ENCODE measurements around the gene AAR2. TPM values are rescaled to one million over a fixed set of nuclear protein-coding genes. Genes with fewer than 3 reads are reported as not detected.

The AAR2 gene
- total RNA-seq, 2 experiments from 2014 or later: 15.5 to 17.3 TPM

- intact Hi-C loops (cut with micrococcal nuclease): no loop called here
- H3K4me1 Mint-ChIP-seq (ENCODE audit: low read depth): no peaks in the 10 kb centered on the region
- H3K36me3 Mint-ChIP-seq (ENCODE audit: low read depth): no peaks in the 10 kb centered on the region
- H3K27me3 Mint-ChIP-seq (ENCODE audit: low read depth): no peaks in the 10 kb centered on the region
- H3K4me3 Mint-ChIP-seq: no peak overlapping the region
- CTCF ChIA-PET: interaction anchor here (0.5 to 2.7 kb wide), 2 partner anchors 30 to 164 kb away, joined by 4 to 17 read pairs; no protein-coding TSS in a partner anchor
- DNase-seq: no peak
- H3K27ac Mint-ChIP-seq: no peak overlapping the region
- H3K9me3 Mint-ChIP-seq: no peaks in the 10 kb centered on the region
Measured at GRCh38 chr20:36275011-36275410, 38.7 kb downstream of the AAR2 start.

- no peaks in the 10 kb centered on the region for H3K4me1 Mint-ChIP-seq (ENCODE audit: low read depth)
- DNase-seq: no peak
- CTCF ChIA-PET: interaction anchor here (0.6 to 2.7 kb wide), 3 partner anchors 124 to 919 kb away, joined by 3 to 17 read pairs (median 3); no protein-coding TSS in a partner anchor
- H3K4me3 Mint-ChIP-seq: no peak overlapping the region
- no peaks in the 10 kb centered on the region for H3K27me3 Mint-ChIP-seq (ENCODE audit: low read depth)
- no peaks in the 10 kb centered on the region for H3K36me3 Mint-ChIP-seq (ENCODE audit: low read depth)
- no peak overlapping the region for H3K27ac Mint-ChIP-seq
- no peaks in the 10 kb centered on the region for H3K9me3 Mint-ChIP-seq
- intact Hi-C loops (cut with micrococcal nuclease): no loop called here
Measured at GRCh38 chr20:36275441-36276189, 39.3 kb downstream of the AAR2 start.

GRCh38 chr20:36277546-36277945 is 41.3 kb downstream of the AAR2 start:
- no peaks in the 10 kb centered on the region for H3K36me3 Mint-ChIP-seq (ENCODE audit: low read depth)
- CTCF ChIA-PET: interaction anchor here (1.4 kb wide), 1 partner anchor 162 kb away, joined by 4 read pairs; no protein-coding TSS in a partner anchor
- H3K27me3 Mint-ChIP-seq (ENCODE audit: low read depth): no peaks in the 10 kb centered on the region
- H3K4me3 Mint-ChIP-seq: no peak overlapping the region
- H3K4me1 Mint-ChIP-seq (ENCODE audit: low read depth): no peaks in the 10 kb centered on the region
- DNase-seq: no peak
- H3K27ac Mint-ChIP-seq: no peak overlapping the region
- no peaks in the 10 kb centered on the region for H3K9me3 Mint-ChIP-seq
- intact Hi-C loops (cut with micrococcal nuclease): no loop called here

GRCh38 chr20:36279362-36279761 is 43.1 kb downstream of the AAR2 start:
- H3K9me3 Mint-ChIP-seq: no peaks in the 10 kb centered on the region
- no peak overlapping the region for H3K27ac Mint-ChIP-seq
- no peaks in the 10 kb centered on the region for H3K27me3 Mint-ChIP-seq (ENCODE audit: low read depth)
- no peak overlapping the region for H3K4me3 Mint-ChIP-seq
- CTCF ChIA-PET: no interaction called here
- H3K36me3 Mint-ChIP-seq (ENCODE audit: low read depth): no peaks in the 10 kb centered on the region
- intact Hi-C loops (cut with micrococcal nuclease): no loop called here
- no peaks in the 10 kb centered on the region for H3K4me1 Mint-ChIP-seq (ENCODE audit: low read depth)
- no peak for DNase-seq

- Mint-ChIP-seq H3K27me3 (ENCODE audit: low read depth) (no peaks in the 10 kb centered on the region), H3K4me1 (ENCODE audit: low read depth) (no peaks in the 10 kb centered on the region), H3K36me3 (ENCODE audit: low read depth) (no peaks in the 10 kb centered on the region), H3K4me3 (no peak overlapping the region), H3K9me3 (no peaks in the 10 kb centered on the region), H3K27ac (no peak overlapping the region)
- DNase-seq: no peak
- CTCF ChIA-PET: no interaction called here
- intact Hi-C loops (cut with micrococcal nuclease): no loop called here
Measured at GRCh38 chr20:36279776-36280175, 43.5 kb downstream of the AAR2 start.

- H3K4me1 Mint-ChIP-seq (ENCODE audit: low read depth): no peaks in the 10 kb centered on the region
- no peaks in the 10 kb centered on the region for H3K9me3 Mint-ChIP-seq
- DNase-seq: no peak
- no peaks in the 10 kb centered on the region for H3K36me3 Mint-ChIP-seq (ENCODE audit: low read depth)
- H3K27ac Mint-ChIP-seq: no peak overlapping the region
- H3K27me3 Mint-ChIP-seq (ENCODE audit: low read depth): peaks cover 5% of the 10 kb centered on the region
- no peak overlapping the region for H3K4me3 Mint-ChIP-seq
- intact Hi-C loops (cut with micrococcal nuclease): no loop called here
- CTCF ChIA-PET: interaction anchor here (0.6 kb wide), 1 partner anchor 57 kb away, joined by 3 read pairs; no protein-coding TSS in a partner anchor
Measured at GRCh38 chr20:36281785-36282380, 45.6 kb downstream of the AAR2 start.

GRCh38 chr20:36284751-36285150 is 48.5 kb downstream of the AAR2 start:
- intact Hi-C loops (cut with micrococcal nuclease): no loop called here
- Mint-ChIP-seq H3K36me3 (ENCODE audit: low read depth) (no peaks in the 10 kb centered on the region), H3K4me3 (no peak overlapping the region), H3K27ac (no peak overlapping the region), H3K27me3 (ENCODE audit: low read depth) (peaks cover 13% of the 10 kb centered on the region), H3K4me1 (ENCODE audit: low read depth) (no peaks in the 10 kb centered on the region), H3K9me3 (peaks cover 1% of the 10 kb centered on the region)
- CTCF ChIA-PET: interaction anchor here (0.5 kb wide), 1 partner anchor 28 kb away, joined by 3 read pairs; no protein-coding TSS in a partner anchor
- no peak for DNase-seq

GRCh38 chr20:36285746-36286447 is 49.6 kb downstream of the AAR2 start:
- intact Hi-C loops (cut with micrococcal nuclease): no loop called here
- peaks cover 13% of the 10 kb centered on the region for H3K27me3 Mint-ChIP-seq (ENCODE audit: low read depth)
- H3K36me3 Mint-ChIP-seq (ENCODE audit: low read depth): no peaks in the 10 kb centered on the region
- CTCF ChIA-PET: no interaction called here
- H3K27ac Mint-ChIP-seq: no peak overlapping the region
- H3K4me1 Mint-ChIP-seq (ENCODE audit: low read depth): no peaks in the 10 kb centered on the region
- H3K9me3 Mint-ChIP-seq: peaks cover 1% of the 10 kb centered on the region
- H3K4me3 Mint-ChIP-seq: no peak overlapping the region
- no peak for DNase-seq

GRCh38 chr20:36297656-36298055 is 61.4 kb downstream of the AAR2 start:
- no peak overlapping the region for H3K27ac Mint-ChIP-seq
- no peaks in the 10 kb centered on the region for H3K4me1 Mint-ChIP-seq (ENCODE audit: low read depth)
- peaks cover 30% of the 10 kb centered on the region for H3K27me3 Mint-ChIP-seq (ENCODE audit: low read depth)
- no peak for DNase-seq
- no peaks in the 10 kb centered on the region for H3K36me3 Mint-ChIP-seq (ENCODE audit: low read depth)
- CTCF ChIA-PET: no interaction called here
- intact Hi-C loops (cut with micrococcal nuclease): no loop called here
- H3K4me3 Mint-ChIP-seq: no peak overlapping the region
- no peaks in the 10 kb centered on the region for H3K9me3 Mint-ChIP-seq

GRCh38 chr20:36298061-36298460 is 61.8 kb downstream of the AAR2 start:
- Mint-ChIP-seq H3K4me3 (no peak overlapping the region), H3K36me3 (ENCODE audit: low read depth) (no peaks in the 10 kb centered on the region), H3K27me3 (ENCODE audit: low read depth) (peaks cover 33% of the 10 kb centered on the region), H3K4me1 (ENCODE audit: low read depth) (no peaks in the 10 kb centered on the region), H3K9me3 (no peaks in the 10 kb centered on the region), H3K27ac (no peak overlapping the region)
- no peak for DNase-seq
- CTCF ChIA-PET: no interaction called here
- intact Hi-C loops (cut with micrococcal nuclease): no loop called here

GRCh38 chr20:36298795-36299339 is 62.6 kb downstream of the AAR2 start:
- CTCF ChIA-PET: no interaction called here
- no peaks in the 10 kb centered on the region for H3K36me3 Mint-ChIP-seq (ENCODE audit: low read depth)
- no peak for DNase-seq
- no peaks in the 10 kb centered on the region for H3K9me3 Mint-ChIP-seq
- no peak overlapping the region for H3K4me3 Mint-ChIP-seq
- H3K4me1 Mint-ChIP-seq (ENCODE audit: low read depth): no peaks in the 10 kb centered on the region
- peaks cover 42% of the 10 kb centered on the region for H3K27me3 Mint-ChIP-seq (ENCODE audit: low read depth)
- no peak overlapping the region for H3K27ac Mint-ChIP-seq
- intact Hi-C loops (cut with micrococcal nuclease): no loop called here

GRCh38 chr20:36299459-36299858 is 63.2 kb downstream of the AAR2 start:
- Mint-ChIP-seq H3K27ac (no peak overlapping the region), H3K4me1 (ENCODE audit: low read depth) (no peaks in the 10 kb centered on the region), H3K9me3 (no peaks in the 10 kb centered on the region), H3K27me3 (ENCODE audit: low read depth) (peaks cover 46% of the 10 kb centered on the region), H3K36me3 (ENCODE audit: low read depth) (no peaks in the 10 kb centered on the region), H3K4me3 (no peak overlapping the region)
- CTCF ChIA-PET: no interaction called here
- intact Hi-C loops (cut with micrococcal nuclease): no loop called here
- DNase-seq: no peak
